GM12872 (cell line): ENCODE measurements around the gene GLIS1.

Source experiments
- CTCF ChIP-seq: IDR thresholded peaks from 3 replicates; pipeline ENCODE4 v1.5.1; 2011; ENCODE audit warnings: low read depth, mild to moderate bottlenecking, low read length, moderate library complexity; ENCODE audit not compliant: insufficient read depth

Gene GLIS1

GRCh38 chr1:53525595-53525994 is 213.4 kb downstream of the GLIS1 start:
- no peak for TF ChIP-seq CTCF

GRCh38 chr1:53524428-53525375 is 214.3 kb downstream of the GLIS1 start:
- TF ChIP-seq CTCF = no peak

- TF ChIP-seq CTCF = no peak
Observed at GRCh38 chr1:53521924-53522552, 216.9 kb downstream of the GLIS1 start.

- TF ChIP-seq CTCF = no peak
Observed at GRCh38 chr1:53520481-53520880, 218.5 kb downstream of the GLIS1 start.

- TF ChIP-seq CTCF = no peak
Observed at GRCh38 chr1:53519421-53519820, 219.5 kb downstream of the GLIS1 start.

- TF ChIP-seq CTCF = no peak
Observed at GRCh38 chr1:53518775-53519174, 220.2 kb downstream of the GLIS1 start.

GRCh38 chr1:53517821-53518352 is 221.1 kb downstream of the GLIS1 start:
- TF ChIP-seq CTCF = no peak
